DMS153 treated with DMSO at 0.1 percent for 48 hours (cell line): ENCODE measurements around the gene CDH8.

Experiments
- DNase-seq: peaks from one replicate; lab custom pipeline; 2025; ENCODE audit not compliant: unreplicated experiment; lab: John Stamatoyannopoulos, UW

CDH8 gene

GRCh38 chr16:62036101-62036801, at the start of gene CDH8:
Gene CDH8, minus strand, starts transcription at chr16:62036438. Its CDS starts 15,035 bp downstream, at chr16:62021403.
- DNase-seq: no peak

GRCh38 chr16:62079236-62079635, 43.0 kb upstream of the CDH8 start:
- no peak for DNase-seq

- DNase-seq: peak; percentile 13
Observed at GRCh38 chr16:62077998-62078397, 41.8 kb upstream of the CDH8 start.

- no peak for DNase-seq
Observed at GRCh38 chr16:62076886-62077285, 40.6 kb upstream of the CDH8 start.

- DNase-seq: no peak
Observed at GRCh38 chr16:62068747-62069146, 32.5 kb upstream of the CDH8 start.

GRCh38 chr16:62067981-62068380, 31.7 kb upstream of the CDH8 start:
- DNase-seq: no peak

GRCh38 chr16:62067182-62067581, 30.9 kb upstream of the CDH8 start:
- DNase-seq: no peak

- no peak for DNase-seq
Observed at GRCh38 chr16:62066747-62067146, 30.5 kb upstream of the CDH8 start.

- no peak for DNase-seq
Observed at GRCh38 chr16:62064173-62064572, 27.9 kb upstream of the CDH8 start.

- DNase-seq: no peak
Observed at GRCh38 chr16:62060089-62060488, 23.9 kb upstream of the CDH8 start.

- DNase-seq: no peak
Observed at GRCh38 chr16:62059527-62059926, 23.3 kb upstream of the CDH8 start.

- DNase-seq: no peak
Observed at GRCh38 chr16:62058412-62058811, 22.2 kb upstream of the CDH8 start.

GRCh38 chr16:62051942-62052341, 15.7 kb upstream of the CDH8 start:
- DNase-seq: no peak

- no peak for DNase-seq
Observed at GRCh38 chr16:62050793-62051192, 14.6 kb upstream of the CDH8 start.

GRCh38 chr16:62046801-62047200, 10.6 kb upstream of the CDH8 start:
- no peak for DNase-seq

GRCh38 chr16:62041401-62041800, 5.2 kb upstream of the CDH8 start:
- peak; percentile 27 for DNase-seq

- no peak for DNase-seq
Observed at GRCh38 chr16:62038646-62039045, 2.4 kb upstream of the CDH8 start.

GRCh38 chr16:62038225-62038624, 2.0 kb upstream of the CDH8 start:
- DNase-seq: no peak

GRCh38 chr16:62036802-62037135, 531 bp upstream of the CDH8 start:
- no peak for DNase-seq

- no peak for DNase-seq
Observed at GRCh38 chr16:62035115-62036092, 834 bp downstream of the CDH8 start.

GRCh38 chr16:62034231-62035114, 1.8 kb downstream of the CDH8 start:
- DNase-seq: no peak
